Erythroblast (primary cell): ENCODE data around the gene WDFY4.

Experiments
- GATA1 ChIP-seq: IDR thresholded peaks from 2 replicates; pipeline ENCODE4 v1.6.1; 2011; ENCODE audit warnings: low read depth, mild to moderate bottlenecking, control low read depth, low read length, moderate library complexity
- POLR2A ChIP-seq: IDR thresholded peaks from 2 replicates; pipeline ENCODE4 v1.6.1; 2011; ENCODE audit warnings: mild to moderate bottlenecking, low read length

DNA sequence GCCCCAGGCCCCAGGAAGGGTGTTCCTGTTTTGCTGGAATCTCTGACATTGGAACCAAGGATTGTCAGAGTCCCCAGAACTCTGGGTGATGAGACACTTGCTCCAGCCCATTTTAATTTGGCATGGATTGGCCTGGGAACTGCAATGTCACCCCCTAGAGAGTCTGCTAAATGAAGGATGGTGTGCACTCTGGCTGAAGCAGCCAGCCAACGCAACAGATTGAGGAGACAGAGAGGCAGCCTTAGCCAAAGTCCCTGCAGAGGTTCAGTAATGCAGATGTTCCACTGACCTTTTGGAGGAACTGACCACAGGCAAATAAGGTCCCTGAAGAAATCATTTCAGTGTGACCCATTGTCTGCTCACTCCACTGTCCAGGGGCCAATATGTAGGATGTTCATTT, 241.6 kb downstream of the WDFY4 start:
- TF ChIP-seq POLR2A (no peak), GATA1 (no peak)
